ENCODE data around the gene FIZ1.

FIZ1 gene

GRCh38 chr19:55599468-55599841, at the start of gene FIZ1:
Gene FIZ1 (minus strand): TSS chr19:55599517. CDS start chr19:55597865, 1,652 bp downstream.
- Mint-ChIP-seq H3K27me3 (no peaks in the 10 kb centered on the region), H3K27ac (peak within 1 kb of the TSS; percentile 95), H3K36me3 (ENCODE audit: low read depth) (peaks cover 71% of the 10 kb centered on the region), H3K4me1 (ENCODE audit: low read depth) (peaks cover 52% of the 10 kb centered on the region), H3K9me3 (no peaks in the 10 kb centered on the region), H3K4me3 (peak within 1 kb of the TSS; percentile 90)
- intact Hi-C loops (cut with micrococcal nuclease) = loop anchor here (1.0 to 5.0 kb wide), 5 partner anchors 25 to 123 kb away; partner anchors contain the start of genes U2AF2, ZNF628 and ZNF784

- Mint-ChIP-seq H3K4me1 (ENCODE audit: low read depth) (peaks cover 58% of the 10 kb centered on the region), H3K9me3 (no peaks in the 10 kb centered on the region), H3K27me3 (peaks cover 4% of the 10 kb centered on the region), H3K27ac (peak overlapping the region; percentile 83), H3K36me3 (ENCODE audit: low read depth) (peaks cover 74% of the 10 kb centered on the region), H3K4me3 (peak overlapping the region; percentile 93)
- intact Hi-C loops (cut with micrococcal nuclease) = no loop called here
Measured at GRCh38 chr19:55648585-55649267, 49.4 kb upstream of the FIZ1 start.

GRCh38 chr19:55647732-55648584, 48.6 kb upstream of the FIZ1 start, which contains the start of gene CCDC106:
Gene CCDC106 (plus strand): TSS chr19:55648212. CDS start chr19:55649047, 835 bp downstream.
- Mint-ChIP-seq H3K9me3 (no peaks in the 10 kb centered on the region), H3K27me3 (peaks cover 4% of the 10 kb centered on the region)
- intact Hi-C loops (cut with micrococcal nuclease) = no loop called here

GRCh38 chr19:55646889-55647731, 47.8 kb upstream of the FIZ1 start:
- Mint-ChIP-seq H3K4me1 (ENCODE audit: low read depth) (peaks cover 73% of the 10 kb centered on the region), H3K9me3 (no peaks in the 10 kb centered on the region), H3K27ac (peak overlapping the region; percentile 83), H3K27me3 (peaks cover 4% of the 10 kb centered on the region), H3K4me3 (peak overlapping the region; percentile 93), H3K36me3 (ENCODE audit: low read depth) (peaks cover 76% of the 10 kb centered on the region)
- intact Hi-C loops (cut with micrococcal nuclease) = no loop called here

More at GRCh38 chr19:55647732-55648584, 48.6 kb upstream of the FIZ1 start, which contains the start of gene CCDC106:
- Mint-ChIP-seq H3K36me3 (ENCODE audit: low read depth) (peaks cover 79% of the 10 kb centered on the region), H3K4me1 (ENCODE audit: low read depth) (peaks cover 65% of the 10 kb centered on the region), H3K4me3 (peak within 1 kb of the TSS; percentile 93), H3K27ac (peak within 1 kb of the TSS; percentile 83)

- H3K27ac Mint-ChIP-seq = no peak overlapping the region
- H3K4me3 Mint-ChIP-seq = no peak overlapping the region
- intact Hi-C loops (cut with micrococcal nuclease) = no loop called here
- H3K9me3 Mint-ChIP-seq = no peaks in the 10 kb centered on the region
- H3K4me1 Mint-ChIP-seq (ENCODE audit: low read depth) = peaks cover 78% of the 10 kb centered on the region
- H3K27me3 Mint-ChIP-seq = peaks cover 4% of the 10 kb centered on the region
- H3K36me3 Mint-ChIP-seq (ENCODE audit: low read depth) = peaks cover 68% of the 10 kb centered on the region
Measured at GRCh38 chr19:55645512-55645881, 46.2 kb upstream of the FIZ1 start.

- Mint-ChIP-seq H3K27me3 (peaks cover 4% of the 10 kb centered on the region), H3K27ac (peak overlapping the region; percentile 89), H3K4me3 (peak overlapping the region; percentile 96), H3K36me3 (ENCODE audit: low read depth) (peaks cover 63% of the 10 kb centered on the region), H3K4me1 (ENCODE audit: low read depth) (peaks cover 78% of the 10 kb centered on the region), H3K9me3 (no peaks in the 10 kb centered on the region)
- intact Hi-C loops (cut with micrococcal nuclease) = no loop called here
Measured at GRCh38 chr19:55644842-55645511, 45.7 kb upstream of the FIZ1 start.

GRCh38 chr19:55644191-55644833, 45.0 kb upstream of the FIZ1 start:
- Mint-ChIP-seq H3K36me3 (ENCODE audit: low read depth) (peaks cover 57% of the 10 kb centered on the region), H3K27ac (peak overlapping the region; percentile 89), H3K27me3 (peaks cover 4% of the 10 kb centered on the region), H3K4me3 (peak overlapping the region; percentile 96), H3K9me3 (no peaks in the 10 kb centered on the region), H3K4me1 (ENCODE audit: low read depth) (peaks cover 76% of the 10 kb centered on the region)
- intact Hi-C loops (cut with micrococcal nuclease) = no loop called here

- peak overlapping the region; percentile 89 for H3K27ac Mint-ChIP-seq
- H3K4me1 Mint-ChIP-seq (ENCODE audit: low read depth) = peaks cover 76% of the 10 kb centered on the region
- H3K36me3 Mint-ChIP-seq (ENCODE audit: low read depth) = peaks cover 55% of the 10 kb centered on the region
- intact Hi-C loops (cut with micrococcal nuclease) = no loop called here
- peak overlapping the region; percentile 96 for H3K4me3 Mint-ChIP-seq
- no peaks in the 10 kb centered on the region for H3K9me3 Mint-ChIP-seq
- peaks cover 3% of the 10 kb centered on the region for H3K27me3 Mint-ChIP-seq
Measured at GRCh38 chr19:55643887-55644176, 44.5 kb upstream of the FIZ1 start.

- peaks cover 74% of the 10 kb centered on the region for H3K4me1 Mint-ChIP-seq (ENCODE audit: low read depth)
- peaks cover 55% of the 10 kb centered on the region for H3K36me3 Mint-ChIP-seq (ENCODE audit: low read depth)
- H3K27me3 Mint-ChIP-seq = no peaks in the 10 kb centered on the region
- H3K9me3 Mint-ChIP-seq = no peaks in the 10 kb centered on the region
- H3K27ac Mint-ChIP-seq = peak within 1 kb of the TSS; percentile 89
- intact Hi-C loops (cut with micrococcal nuclease) = no loop called here
- peak within 1 kb of the TSS; percentile 96 for H3K4me3 Mint-ChIP-seq
Measured at GRCh38 chr19:55643003-55643886, 43.9 kb upstream of the FIZ1 start, which contains the start of gene ZNF581. Gene ZNF581 (plus strand): TSS chr19:55643649. CDS start chr19:55644572, 923 bp downstream.

GRCh38 chr19:55642153-55643002, 43.1 kb upstream of the FIZ1 start:
- peak overlapping the region; percentile 89 for H3K27ac Mint-ChIP-seq
- H3K36me3 Mint-ChIP-seq (ENCODE audit: low read depth) = peaks cover 63% of the 10 kb centered on the region
- no peaks in the 10 kb centered on the region for H3K27me3 Mint-ChIP-seq
- H3K9me3 Mint-ChIP-seq = no peaks in the 10 kb centered on the region
- intact Hi-C loops (cut with micrococcal nuclease) = no loop called here
- peak overlapping the region; percentile 96 for H3K4me3 Mint-ChIP-seq
- H3K4me1 Mint-ChIP-seq (ENCODE audit: low read depth) = peaks cover 77% of the 10 kb centered on the region

- no peaks in the 10 kb centered on the region for H3K9me3 Mint-ChIP-seq
- H3K36me3 Mint-ChIP-seq (ENCODE audit: low read depth) = peaks cover 68% of the 10 kb centered on the region
- intact Hi-C loops (cut with micrococcal nuclease) = loop anchor here (2.0 kb wide), 1 partner anchor 13 kb away; the partner anchor contains the start of gene U2AF2
- no peaks in the 10 kb centered on the region for H3K27me3 Mint-ChIP-seq
- H3K4me3 Mint-ChIP-seq = peak overlapping the region; percentile 96
- H3K4me1 Mint-ChIP-seq (ENCODE audit: low read depth) = peaks cover 79% of the 10 kb centered on the region
- peak overlapping the region; percentile 89 for H3K27ac Mint-ChIP-seq
Measured at GRCh38 chr19:55641426-55642152, 42.3 kb upstream of the FIZ1 start.

Measured in dendritic cell treated with granulocyte-macrophage colony-stimulating factor and Interleukin-4, amounts not matched to agents 40 ng/mL and 50 ng/mL, for 4 days (primary cell).